ENCODE data around the gene ART5. TPM values are rescaled to one million over a fixed set of nuclear protein-coding genes. Genes with fewer than 3 reads are reported as not detected.

ART5 gene
- total RNA-seq, 1 donor from 2014 or later = not detected

Other genes starting within 250 kb of the ART5 start
- not detected in 2 replicates for gene ART1, start 3.1 kb upstream of the ART5 start, total RNA-seq
- gene CHRNA10, start 29.4 kb upstream of the ART5 start, total RNA-seq = 0.22 and 0.60 TPM in 2 replicates
- gene NUP98, start 155.6 kb upstream of the ART5 start, total RNA-seq = 66.5 and 70.8 TPM in 2 replicates
- 8.7 and 9.3 TPM in 2 replicates for gene PGAP2, start 166.6 kb upstream of the ART5 start, total RNA-seq
- 8.5 and 8.7 TPM in 2 replicates for gene RHOG, start 199.0 kb upstream of the ART5 start, total RNA-seq
- gene STIM1, start 213.7 kb upstream of the ART5 start, total RNA-seq = 16.1 and 32.7 TPM in 2 replicates

Measured in lung microvascular endothelial cell (primary cell).